ENCODE data around the gene CADPS.

Gene CADPS

DNA sequence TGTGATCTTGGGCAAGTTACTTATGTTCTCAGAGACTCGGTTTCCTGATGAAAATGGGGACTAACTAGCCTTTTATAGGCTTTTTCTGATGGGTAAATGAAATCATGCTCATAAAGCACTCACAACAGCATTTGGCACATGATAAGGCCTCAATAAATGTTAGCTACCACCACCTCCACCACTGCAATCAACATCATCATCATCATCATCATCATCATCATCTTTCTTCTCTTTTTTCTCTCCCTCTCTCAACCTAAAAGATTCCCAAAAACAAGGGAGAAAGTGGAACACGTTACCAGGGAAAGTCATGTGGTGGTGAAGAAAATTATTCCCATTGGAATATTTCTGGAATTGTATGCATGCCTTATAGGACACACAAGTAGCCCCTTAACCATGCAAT, 468.3 kb downstream of the CADPS start:
- Histone ChIP-seq H3K36me3 (peaks cover 3% of the 10 kb centered on the region; the same call in 1 of the 2 replicates), H3K27ac (no peak overlapping the region), H3K9me3 (ENCODE audit: severe bottlenecking) (no peaks in the 10 kb centered on the region), H3K27me3 (ENCODE audit: insufficient read depth, low read depth, severe bottlenecking) (no peaks in the 10 kb centered on the region), H3K4me3 (ENCODE audit: low read depth, low read length) (no peak overlapping the region)
- TF ChIP-seq, protein P1, sequence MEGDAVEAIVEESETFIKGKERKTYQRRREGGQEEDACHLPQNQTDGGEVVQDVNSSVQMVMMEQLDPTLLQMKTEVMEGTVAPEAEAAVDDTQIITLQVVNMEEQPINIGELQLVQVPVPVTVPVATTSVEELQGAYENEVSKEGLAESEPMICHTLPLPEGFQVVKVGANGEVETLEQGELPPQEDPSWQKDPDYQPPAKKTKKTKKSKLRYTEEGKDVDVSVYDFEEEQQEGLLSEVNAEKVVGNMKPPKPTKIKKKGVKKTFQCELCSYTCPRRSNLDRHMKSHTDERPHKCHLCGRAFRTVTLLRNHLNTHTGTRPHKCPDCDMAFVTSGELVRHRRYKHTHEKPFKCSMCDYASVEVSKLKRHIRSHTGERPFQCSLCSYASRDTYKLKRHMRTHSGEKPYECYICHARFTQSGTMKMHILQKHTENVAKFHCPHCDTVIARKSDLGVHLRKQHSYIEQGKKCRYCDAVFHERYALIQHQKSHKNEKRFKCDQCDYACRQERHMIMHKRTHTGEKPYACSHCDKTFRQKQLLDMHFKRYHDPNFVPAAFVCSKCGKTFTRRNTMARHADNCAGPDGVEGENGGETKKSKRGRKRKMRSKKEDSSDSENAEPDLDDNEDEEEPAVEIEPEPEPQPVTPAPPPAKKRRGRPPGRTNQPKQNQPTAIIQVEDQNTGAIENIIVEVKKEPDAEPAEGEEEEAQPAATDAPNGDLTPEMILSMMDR (IDR thresholded peaks at IDR 0.05; ENCODE audit: low read depth, low read length) = no peak
- no peak for DNase-seq

GRCh38 chr3:62405566-62405965, 469.6 kb downstream of the CADPS start:
- TF ChIP-seq, protein P1 (IDR thresholded peaks at IDR 0.05; ENCODE audit: low read depth, low read length) = no peak
- no peak overlapping the region for H3K27ac ChIP-seq
- DNase-seq = no peak
- peaks cover 3% of the 10 kb centered on the region for H3K36me3 ChIP-seq
- no peaks in the 10 kb centered on the region for H3K27me3 ChIP-seq (ENCODE audit: insufficient read depth, low read depth, severe bottlenecking)
- H3K4me3 ChIP-seq (ENCODE audit: low read depth, low read length) = no peak overlapping the region
- no peaks in the 10 kb centered on the region for H3K9me3 ChIP-seq (ENCODE audit: severe bottlenecking)

DNA sequence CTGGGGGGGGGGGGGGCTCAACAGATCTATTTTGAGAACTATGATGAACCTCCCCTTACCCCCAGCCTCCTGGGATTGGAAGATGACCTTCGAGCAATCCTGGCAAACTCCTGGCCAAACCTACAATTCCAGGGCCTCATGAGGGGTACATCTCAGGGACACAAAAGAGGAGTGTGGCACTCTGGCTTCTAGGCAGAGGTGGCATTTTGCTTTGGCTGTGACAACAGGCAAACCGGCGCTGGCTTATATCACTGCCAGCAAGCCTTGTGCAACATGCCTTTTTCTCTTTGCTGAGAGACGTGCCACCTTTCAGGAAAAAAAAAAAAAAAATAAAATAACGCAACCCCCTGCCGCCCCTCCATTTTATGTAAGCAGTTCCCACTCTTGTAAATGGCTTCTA, 470.1 kb downstream of the CADPS start:
- peaks cover 3% of the 10 kb centered on the region for H3K36me3 ChIP-seq
- H3K27me3 ChIP-seq (ENCODE audit: insufficient read depth, low read depth, severe bottlenecking) = no peaks in the 10 kb centered on the region
- no peaks in the 10 kb centered on the region for H3K9me3 ChIP-seq (ENCODE audit: severe bottlenecking)
- DNase-seq = no peak
- TF ChIP-seq, protein P1 (IDR thresholded peaks at IDR 0.05; ENCODE audit: low read depth, low read length) = no peak
- no peak overlapping the region for H3K27ac ChIP-seq
- H3K4me3 ChIP-seq (ENCODE audit: low read depth, low read length) = no peak overlapping the region

DNA sequence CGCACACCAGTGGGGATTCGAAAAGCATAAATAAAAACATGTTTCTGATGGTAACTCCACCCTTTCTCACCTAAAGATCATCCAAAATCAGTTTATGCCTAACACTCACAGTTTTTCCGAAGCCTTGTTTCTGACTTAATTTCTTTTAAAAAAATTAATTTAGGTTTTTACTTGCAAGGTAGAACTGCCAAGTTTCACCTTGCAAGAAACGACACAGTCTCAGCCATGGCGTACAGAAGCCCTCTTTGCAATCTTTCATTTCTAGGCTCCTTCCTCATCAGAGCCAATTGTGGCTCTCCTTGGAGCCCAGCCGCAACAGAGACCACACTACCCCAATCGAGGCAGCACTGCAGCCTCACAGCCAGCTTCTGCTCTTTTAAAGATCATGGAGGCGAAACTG, 470.9 kb downstream of the CADPS start:
- no peak for DNase-seq
- Histone ChIP-seq H3K27ac (no peak overlapping the region), H3K4me3 (ENCODE audit: low read depth, low read length) (no peak overlapping the region), H3K9me3 (ENCODE audit: severe bottlenecking) (no peaks in the 10 kb centered on the region), H3K27me3 (ENCODE audit: insufficient read depth, low read depth, severe bottlenecking) (no peaks in the 10 kb centered on the region), H3K36me3 (peaks cover 4% of the 10 kb centered on the region)
- TF ChIP-seq, protein P1 (IDR thresholded peaks at IDR 0.05; ENCODE audit: low read depth, low read length) = no peak

GRCh38 chr3:62403765-62404164, 471.5 kb downstream of the CADPS start:
- Histone ChIP-seq H3K9me3 (ENCODE audit: severe bottlenecking) (no peaks in the 10 kb centered on the region), H3K27ac (no peak overlapping the region), H3K4me3 (ENCODE audit: low read depth, low read length) (no peak overlapping the region), H3K36me3 (peaks cover 9% of the 10 kb centered on the region), H3K27me3 (ENCODE audit: insufficient read depth, low read depth, severe bottlenecking) (no peaks in the 10 kb centered on the region)
- DNase-seq = no peak
- TF ChIP-seq, protein P1 (IDR thresholded peaks at IDR 0.05; ENCODE audit: low read depth, low read length) = no peak

GRCh38 chr3:62392626-62393292, 482.5 kb downstream of the CADPS start:
- no peaks in the 10 kb centered on the region for H3K9me3 ChIP-seq (ENCODE audit: severe bottlenecking)
- DNase-seq = no peak
- no peaks in the 10 kb centered on the region for H3K36me3 ChIP-seq
- TF ChIP-seq, protein P1 (IDR thresholded peaks at IDR 0.05; ENCODE audit: low read depth, low read length) = no peak
- no peaks in the 10 kb centered on the region for H3K27me3 ChIP-seq (ENCODE audit: insufficient read depth, low read depth, severe bottlenecking)
- no peak overlapping the region for H3K27ac ChIP-seq
- no peak overlapping the region for H3K4me3 ChIP-seq (ENCODE audit: low read depth, low read length)

Measured in WERI-Rb-1 (cell line).